Liver (tissue), 9 donors: Measurements from ENCODE around the gene ZNF189. TPM values are rescaled to one million over a fixed set of nuclear protein-coding genes. Genes with fewer than 3 reads are reported as not detected.

Experiments used
- DNase-seq: peaks from one replicate; pipeline ENCODE4 v3.0.0-alpha.2; 2017; ENCODE audit warnings: low spot score
- H3K27ac ChIP-seq, 2 donors: one replicate each; pipeline ENCODE4 v1.7.0; 2013; ENCODE audit warnings: inconsistent platforms in 2 of 2, low read length in 2 of 2, control low read depth in 1 of 2, low read depth in 1 of 2, mild to moderate bottlenecking in 1 of 2
- H3K27me3 ChIP-seq, 4 donors: one replicate each; pipeline versions ENCODE4 v1.6.1 to v1.7.0; 2013; ENCODE audit warnings: low read length in 3 of 4, inconsistent platforms in 1 of 4, mild to moderate bottlenecking in 1 of 4, moderate library complexity in 1 of 4; ENCODE audit not compliant: control insufficient read depth in 4 of 4, insufficient read depth in 4 of 4
- H3K36me3 ChIP-seq, 4 donors: one replicate each; pipeline versions ENCODE4 v1.6.1 to v1.7.0; 2013; ENCODE audit warnings: low read length in 3 of 4, mild to moderate bottlenecking in 3 of 4, low read depth in 1 of 4, moderate library complexity in 1 of 4; ENCODE audit not compliant: control insufficient read depth in 4 of 4, insufficient read depth in 3 of 4
- H3K4me1 ChIP-seq, 4 donors: one replicate each; pipeline versions ENCODE4 v1.6.1 to v1.7.0; 2013; ENCODE audit warnings: low read length in 3 of 4, mild to moderate bottlenecking in 3 of 4, moderate library complexity in 1 of 4; ENCODE audit not compliant: control insufficient read depth in 4 of 4, insufficient read depth in 4 of 4
- H3K4me3 ChIP-seq, 3 donors: one replicate each; pipeline versions ENCODE4 v1.6.1 to v1.7.0; 2013; ENCODE audit warnings: low read length in 3 of 3, control low read depth in 1 of 3, low read depth in 1 of 3, mild to moderate bottlenecking in 1 of 3
- H3K9ac ChIP-seq, 2 donors: one replicate each; pipeline ENCODE4 v1.7.0; 2013; ENCODE audit warnings: low read length in 2 of 2, mild to moderate bottlenecking in 2 of 2, moderate library complexity in 2 of 2, control low read depth in 1 of 2, low read depth in 1 of 2
- H3K9me3 ChIP-seq, 4 donors: one replicate each; pipeline versions ENCODE4 v1.6.1 to v1.7.0; 2013; ENCODE audit warnings: low read length in 3 of 4; ENCODE audit not compliant: control insufficient read depth in 4 of 4
- FOXA1 ChIP-seq: IDR thresholded peaks from 2 replicates; pipeline ENCODE4 v1.6.1; 2016; ENCODE audit warnings: antibody characterized with exemption
- FOXA2 ChIP-seq: IDR thresholded peaks from 2 replicates; pipeline ENCODE4 v1.6.1; 2016; ENCODE audit warnings: antibody characterized with exemption
- GABPA ChIP-seq, 2 donors: IDR thresholded peaks in 1 of 2; conservative IDR thresholded peaks in 1 of 2; 2 replicates each; pipeline ENCODE4 v1.6.1; 2016; ENCODE audit warnings: antibody characterized with exemption in 2 of 2, mild to moderate bottlenecking in 1 of 2, moderate library complexity in 1 of 2
- HNF4A ChIP-seq, 2 donors: conservative IDR thresholded peaks; 2 replicates each; pipeline ENCODE4 v1.6.1; 2016; ENCODE audit warnings: antibody characterized with exemption in 2 of 2, mild to moderate bottlenecking in 2 of 2
- HNF4G ChIP-seq: IDR thresholded peaks from 2 replicates; pipeline ENCODE4 v1.6.1; 2016; ENCODE audit warnings: antibody characterized with exemption
- JUND ChIP-seq, 2 donors: IDR thresholded peaks; 2 replicates each; pipeline ENCODE4 v1.6.1; 2016; ENCODE audit warnings: antibody characterized with exemption in 2 of 2
- NR2F2 ChIP-seq: IDR thresholded peaks from 2 replicates; pipeline ENCODE4 v1.6.1; 2016; ENCODE audit warnings: antibody characterized with exemption
- SP1 ChIP-seq: IDR thresholded peaks from 2 replicates; pipeline ENCODE4 v1.6.1; 2018; ENCODE audit warnings: antibody characterized with exemption, mild to moderate bottlenecking
- WGBS: extraction: QIAGEN DNeasy Blood & Tissue Kit; methylation state at CpG from one replicate; pipeline ENCODE4 v1.1.7; 2013; 5-methylcytosine and 5-hydroxymethylcytosine counted together
- polyA plus RNA-seq, 2 donors: library from polyadenylated mRNA; stranded (reverse) in 1 of 2; unstranded in 1 of 2; fragments of 200-250 nt in 1 of 2; fragments of >200 nt in 1 of 2; fragmentation: Nextera tagmentation in 1 of 2; extraction: Ambion mirVana in 1 of 2; gene quantifications; one replicate each; pipeline versions ENCODE4 v1.2.1 to v1.2.3, GENCODE V29; 2013 to 2015
- total RNA-seq, 2 donors: library from RNA; depleted of rRNA; stranded (reverse); fragments of >200 nt; gene quantifications; one replicate each; pipeline ENCODE4 v1.2.3, GENCODE V29; 2014
- TF ChIP-seq, protein P1 (sequence below): IDR thresholded peaks from 2 replicates; pipeline ENCODE4 v1.6.1; 2016; ENCODE audit warnings: antibody characterized with exemption, mild to moderate bottlenecking
- TF ChIP-seq, protein P2 (sequence below): IDR thresholded peaks from 2 replicates; pipeline ENCODE4 v1.6.1; 2016; ENCODE audit warnings: antibody characterized with exemption
- TF ChIP-seq, protein P3 (sequence below): IDR thresholded peaks from 2 replicates; pipeline ENCODE4 v1.6.1; 2016; ENCODE audit warnings: antibody characterized with exemption
- TF ChIP-seq, protein P4 (sequence below): IDR thresholded peaks from 2 replicates; pipeline ENCODE4 v1.6.1; 2016; ENCODE audit warnings: antibody characterized with exemption
- donor health status: healthy.
- donor health status: healthy.
- donor health status: healthy.
- donor health status: healthy.
- donor health status: healthy.

Gene ZNF189
- total and polyA plus RNA-seq, 4 donors: 4.4 to 16.1 (median 8.3) TPM

DNA sequence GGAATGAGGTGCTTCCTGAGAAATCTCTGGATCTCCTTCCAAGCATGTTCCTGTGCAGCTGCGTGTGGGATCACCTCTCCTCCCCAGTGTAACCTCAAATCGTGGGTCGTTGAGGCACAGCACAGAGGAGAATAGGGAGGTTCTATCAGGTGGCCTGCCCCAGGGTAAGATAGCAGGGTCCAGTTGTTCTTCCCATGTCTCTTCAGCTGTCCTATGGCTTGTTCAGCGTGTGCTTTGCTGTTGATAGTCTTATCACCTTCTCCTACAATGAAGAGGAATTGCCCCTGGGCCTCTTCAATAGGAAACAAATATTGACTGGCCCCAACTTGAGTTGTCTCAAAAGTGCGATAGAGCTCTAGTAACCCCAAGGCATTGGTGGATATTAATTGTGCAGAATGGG, 36.2 kb upstream of the ZNF189 start:
- H3K4me1 ChIP-seq: peaks cover 2 to 13% (median 8%) of the 10 kb centered on the region in 4 donors
- H3K4me3 ChIP-seq: no peak overlapping the region
- no peaks in the 10 kb centered on the region for H3K9me3 ChIP-seq
- WGBS: 87% methylated on average over 5 of the region's 5 CpGs
- H3K36me3 ChIP-seq: peaks cover 0 to 47% (median 34%) of the 10 kb centered on the region in 4 donors
- DNase-seq: no peak
- TF ChIP-seq NR2F2 (no peak), FOXA2 (no peak), HNF4A (conservative IDR thresholded peaks at IDR 0.05) (no peak), JUND (IDR thresholded peaks at IDR 0.05) (no peak), FOXA1 (no peak), HNF4G (no peak)
- TF ChIP-seq, protein P1, sequence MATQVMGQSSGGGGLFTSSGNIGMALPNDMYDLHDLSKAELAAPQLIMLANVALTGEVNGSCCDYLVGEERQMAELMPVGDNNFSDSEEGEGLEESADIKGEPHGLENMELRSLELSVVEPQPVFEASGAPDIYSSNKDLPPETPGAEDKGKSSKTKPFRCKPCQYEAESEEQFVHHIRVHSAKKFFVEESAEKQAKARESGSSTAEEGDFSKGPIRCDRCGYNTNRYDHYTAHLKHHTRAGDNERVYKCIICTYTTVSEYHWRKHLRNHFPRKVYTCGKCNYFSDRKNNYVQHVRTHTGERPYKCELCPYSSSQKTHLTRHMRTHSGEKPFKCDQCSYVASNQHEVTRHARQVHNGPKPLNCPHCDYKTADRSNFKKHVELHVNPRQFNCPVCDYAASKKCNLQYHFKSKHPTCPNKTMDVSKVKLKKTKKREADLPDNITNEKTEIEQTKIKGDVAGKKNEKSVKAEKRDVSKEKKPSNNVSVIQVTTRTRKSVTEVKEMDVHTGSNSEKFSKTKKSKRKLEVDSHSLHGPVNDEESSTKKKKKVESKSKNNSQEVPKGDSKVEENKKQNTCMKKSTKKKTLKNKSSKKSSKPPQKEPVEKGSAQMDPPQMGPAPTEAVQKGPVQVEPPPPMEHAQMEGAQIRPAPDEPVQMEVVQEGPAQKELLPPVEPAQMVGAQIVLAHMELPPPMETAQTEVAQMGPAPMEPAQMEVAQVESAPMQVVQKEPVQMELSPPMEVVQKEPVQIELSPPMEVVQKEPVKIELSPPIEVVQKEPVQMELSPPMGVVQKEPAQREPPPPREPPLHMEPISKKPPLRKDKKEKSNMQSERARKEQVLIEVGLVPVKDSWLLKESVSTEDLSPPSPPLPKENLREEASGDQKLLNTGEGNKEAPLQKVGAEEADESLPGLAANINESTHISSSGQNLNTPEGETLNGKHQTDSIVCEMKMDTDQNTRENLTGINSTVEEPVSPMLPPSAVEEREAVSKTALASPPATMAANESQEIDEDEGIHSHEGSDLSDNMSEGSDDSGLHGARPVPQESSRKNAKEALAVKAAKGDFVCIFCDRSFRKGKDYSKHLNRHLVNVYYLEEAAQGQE: no peak
- TF ChIP-seq, protein P2, sequence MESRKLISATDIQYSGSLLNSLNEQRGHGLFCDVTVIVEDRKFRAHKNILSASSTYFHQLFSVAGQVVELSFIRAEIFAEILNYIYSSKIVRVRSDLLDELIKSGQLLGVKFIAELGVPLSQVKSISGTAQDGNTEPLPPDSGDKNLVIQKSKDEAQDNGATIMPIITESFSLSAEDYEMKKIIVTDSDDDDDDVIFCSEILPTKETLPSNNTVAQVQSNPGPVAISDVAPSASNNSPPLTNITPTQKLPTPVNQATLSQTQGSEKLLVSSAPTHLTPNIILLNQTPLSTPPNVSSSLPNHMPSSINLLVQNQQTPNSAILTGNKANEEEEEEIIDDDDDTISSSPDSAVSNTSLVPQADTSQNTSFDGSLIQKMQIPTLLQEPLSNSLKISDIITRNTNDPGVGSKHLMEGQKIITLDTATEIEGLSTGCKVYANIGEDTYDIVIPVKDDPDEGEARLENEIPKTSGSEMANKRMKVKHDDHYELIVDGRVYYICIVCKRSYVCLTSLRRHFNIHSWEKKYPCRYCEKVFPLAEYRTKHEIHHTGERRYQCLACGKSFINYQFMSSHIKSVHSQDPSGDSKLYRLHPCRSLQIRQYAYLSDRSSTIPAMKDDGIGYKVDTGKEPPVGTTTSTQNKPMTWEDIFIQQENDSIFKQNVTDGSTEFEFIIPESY: no peak
- H3K27ac ChIP-seq: peak overlapping the region in 1 of 2 donors; percentile 11
- no peak overlapping the region for H3K9ac ChIP-seq
- H3K27me3 ChIP-seq: no peaks in the 10 kb centered on the region

DNA sequence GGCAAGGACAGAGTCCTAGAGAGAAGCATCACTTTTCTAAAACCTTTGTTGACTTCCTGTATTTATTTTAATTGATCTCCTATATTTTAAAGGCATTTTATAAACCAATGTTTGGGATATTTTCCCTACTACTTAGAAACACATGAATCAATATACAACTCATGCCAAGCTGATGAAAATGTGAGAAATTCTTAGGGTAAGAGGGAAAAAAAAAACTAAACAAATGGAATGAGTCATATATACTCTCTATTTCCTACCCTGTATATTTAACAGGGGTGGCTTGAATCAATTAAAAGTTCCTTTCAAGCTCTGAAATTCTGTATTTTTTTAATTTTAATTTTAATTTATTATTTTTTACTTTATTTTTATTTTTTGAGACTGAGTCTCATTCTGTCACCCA, 33.5 kb upstream of the ZNF189 start:
- H3K27ac ChIP-seq: peak overlapping the region in 1 of 2 donors; percentile 28
- peaks cover 2 to 35% (median 24%) of the 10 kb centered on the region in 4 donors for H3K4me1 ChIP-seq
- TF ChIP-seq, protein P3, sequence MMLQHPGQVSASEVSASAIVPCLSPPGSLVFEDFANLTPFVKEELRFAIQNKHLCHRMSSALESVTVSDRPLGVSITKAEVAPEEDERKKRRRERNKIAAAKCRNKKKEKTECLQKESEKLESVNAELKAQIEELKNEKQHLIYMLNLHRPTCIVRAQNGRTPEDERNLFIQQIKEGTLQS: no peak
- TF ChIP-seq, protein P4, sequence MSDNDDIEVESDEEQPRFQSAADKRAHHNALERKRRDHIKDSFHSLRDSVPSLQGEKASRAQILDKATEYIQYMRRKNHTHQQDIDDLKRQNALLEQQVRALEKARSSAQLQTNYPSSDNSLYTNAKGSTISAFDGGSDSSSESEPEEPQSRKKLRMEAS: no peak
- TF ChIP-seq SP1: no peak
- no peak for TF ChIP-seq GABPA (IDR thresholded peaks at IDR 0.05 in 1 of 2, conservative IDR thresholded peaks at IDR 0.05 in 1 of 2)
- no peak for TF ChIP-seq HNF4G

More for the DNA sequence above, 33.5 kb upstream of the ZNF189 start:
- Histone ChIP-seq H3K9me3 (no peaks in the 10 kb centered on the region), H3K36me3 (peaks cover 0 to 64% (median 43%) of the 10 kb centered on the region in 4 donors), H3K27me3 (no peaks in the 10 kb centered on the region), H3K9ac (no peak overlapping the region), H3K4me3 (no peak overlapping the region)
- DNase-seq: no peak
